Activated T-helper 17 cell treated with anti-CD3 and anti-CD28 coated beads, Interleukin-2, amount 50 U/mL, for 72 hours (primary cell): Measurements from ENCODE around the gene CCL25. TPM values are rescaled to one million over a fixed set of nuclear protein-coding genes. Genes with fewer than 3 reads are reported as not detected.
"Not testable (repeated sequence)": the region's sequence is repeated elsewhere in the genome, so short reads cannot be mapped to it uniquely, and the experiment has no call there.

Experiments
- ATAC-seq: fragments of 150-1000 bp; cut with Tn5 transposase; replicated peaks from 2 replicates; pipeline ENCODE4 v1.10.0; 2021; ENCODE audit warnings: mild to moderate bottlenecking, moderate library complexity
- H3K27ac Mint-ChIP-seq: one replicate; pipeline ENCODE4 v1.8.0; 2022; ENCODE audit warnings: mixed read lengths
- H3K27me3 Mint-ChIP-seq: one replicate; pipeline ENCODE4 v1.8.0; 2022; ENCODE audit warnings: mixed read lengths
- H3K36me3 Mint-ChIP-seq: one replicate; pipeline ENCODE4 v1.8.0; 2022; ENCODE audit warnings: low read depth, mild to moderate bottlenecking, mixed read lengths
- H3K4me1 Mint-ChIP-seq: one replicate; pipeline ENCODE4 v1.8.0; 2022; ENCODE audit warnings: mixed read lengths
- H3K4me3 Mint-ChIP-seq: one replicate; pipeline ENCODE4 v1.8.0; 2022; ENCODE audit warnings: mild to moderate bottlenecking, mixed read lengths
- H3K9me3 Mint-ChIP-seq: one replicate; pipeline ENCODE4 v1.8.0; 2022; ENCODE audit warnings: mixed read lengths
- total RNA-seq, 2 donors: library from RNA; stranded (reverse); gene quantifications; one replicate each; pipeline ENCODE4 v1.2.3, GENCODE V29; 2022

Gene CCL25
- under 1 TPM in 1 of 2 donors, not detected in 1; 0.48 TPM for total RNA-seq

GRCh38 chr19:8052464-8052859 is at the start of gene CCL25:
TSS of gene CCL25 (plus strand) at chr19:8052760. CDS start at chr19:8053050, 290 bp downstream.
- ATAC-seq = no peak
- peaks cover 3% of the 10 kb centered on the region for H3K27me3 Mint-ChIP-seq
- no peaks in the 10 kb centered on the region for H3K4me1 Mint-ChIP-seq
- H3K27ac Mint-ChIP-seq = peak within 1 kb of the TSS; percentile 80
- no peaks in the 10 kb centered on the region for H3K36me3 Mint-ChIP-seq
- H3K9me3 Mint-ChIP-seq = no peaks in the 10 kb centered on the region
- peak within 1 kb of the TSS; percentile 28 for H3K4me3 Mint-ChIP-seq

GRCh38 chr19:8004001-8004400 is 48.6 kb upstream of the CCL25 start:
- Mint-ChIP-seq H3K4me1 (peaks cover 35% of the 10 kb centered on the region), H3K4me3 (peak overlapping the region; percentile 82), H3K9me3 (no peaks in the 10 kb centered on the region), H3K27ac (peak overlapping the region; percentile 71), H3K27me3 (no peaks in the 10 kb centered on the region), H3K36me3 (peaks cover 17% of the 10 kb centered on the region)
- no peak for ATAC-seq

- no peaks in the 10 kb centered on the region for H3K27me3 Mint-ChIP-seq
- H3K27ac Mint-ChIP-seq = peak overlapping the region; percentile 71
- H3K36me3 Mint-ChIP-seq = peaks cover 17% of the 10 kb centered on the region
- H3K9me3 Mint-ChIP-seq = no peaks in the 10 kb centered on the region
- ATAC-seq = peak; percentile 20
- peaks cover 32% of the 10 kb centered on the region for H3K4me1 Mint-ChIP-seq
- peak overlapping the region; percentile 82 for H3K4me3 Mint-ChIP-seq
These were observed 47.6 kb upstream of the CCL25 start for GRCh38 chr19:8004723-8005513.

- Mint-ChIP-seq H3K27ac (peak within 1 kb of the TSS; percentile 71), H3K9me3 (no peaks in the 10 kb centered on the region), H3K4me3 (peak within 1 kb of the TSS; percentile 82), H3K36me3 (peaks cover 17% of the 10 kb centered on the region), H3K27me3 (no peaks in the 10 kb centered on the region), H3K4me1 (peaks cover 32% of the 10 kb centered on the region)
- ATAC-seq = peak; percentile 95
These were observed 46.9 kb upstream of the CCL25 start, which contains the start of gene ELAVL1 for GRCh38 chr19:8005534-8006256. TSS of gene ELAVL1 (minus strand) at chr19:8005641. CDS start at chr19:7991815, 13,826 bp downstream.

GRCh38 chr19:8017808-8018207 is 34.8 kb upstream of the CCL25 start:
- H3K4me1 Mint-ChIP-seq = peaks cover 5% of the 10 kb centered on the region
- no peak overlapping the region for H3K27ac Mint-ChIP-seq
- H3K36me3 Mint-ChIP-seq = no peaks in the 10 kb centered on the region

GRCh38 chr19:8020681-8021080 is 31.9 kb upstream of the CCL25 start:
- H3K36me3 Mint-ChIP-seq = no peaks in the 10 kb centered on the region
- no peak overlapping the region for H3K27ac Mint-ChIP-seq
- H3K4me3 Mint-ChIP-seq = no peak overlapping the region
- peaks cover 5% of the 10 kb centered on the region for H3K4me1 Mint-ChIP-seq
- no peaks in the 10 kb centered on the region for H3K27me3 Mint-ChIP-seq
- ATAC-seq = no peak
- H3K9me3 Mint-ChIP-seq = no peaks in the 10 kb centered on the region

More at GRCh38 chr19:8017808-8018207, 34.8 kb upstream of the CCL25 start:
- ATAC-seq = peak; percentile 80
- no peaks in the 10 kb centered on the region for H3K9me3 Mint-ChIP-seq
- H3K4me3 Mint-ChIP-seq = no peak overlapping the region
- H3K27me3 Mint-ChIP-seq = no peaks in the 10 kb centered on the region

GRCh38 chr19:8021374-8021773 is 31.2 kb upstream of the CCL25 start:
- H3K36me3 Mint-ChIP-seq = no peaks in the 10 kb centered on the region

GRCh38 chr19:8022275-8022674 is 30.3 kb upstream of the CCL25 start:
- Mint-ChIP-seq H3K9me3 (no peaks in the 10 kb centered on the region), H3K4me3 (no peak overlapping the region), H3K27ac (no peak overlapping the region), H3K4me1 (peaks cover 3% of the 10 kb centered on the region), H3K27me3 (no peaks in the 10 kb centered on the region), H3K36me3 (no peaks in the 10 kb centered on the region)
- ATAC-seq = no peak

More at GRCh38 chr19:8021374-8021773, 31.2 kb upstream of the CCL25 start:
- no peaks in the 10 kb centered on the region for H3K27me3 Mint-ChIP-seq
- no peaks in the 10 kb centered on the region for H3K9me3 Mint-ChIP-seq
- no peak for ATAC-seq
- H3K4me1 Mint-ChIP-seq = peaks cover 5% of the 10 kb centered on the region
- no peak overlapping the region for H3K4me3 Mint-ChIP-seq
- H3K27ac Mint-ChIP-seq = no peak overlapping the region

GRCh38 chr19:8023371-8023770 is 29.2 kb upstream of the CCL25 start:
- Mint-ChIP-seq H3K9me3 (no peaks in the 10 kb centered on the region), H3K27me3 (no peaks in the 10 kb centered on the region), H3K27ac (no peak overlapping the region), H3K36me3 (no peaks in the 10 kb centered on the region), H3K4me3 (no peak overlapping the region), H3K4me1 (no peaks in the 10 kb centered on the region)
- no peak for ATAC-seq

GRCh38 chr19:8024256-8024655 is 28.3 kb upstream of the CCL25 start:
- not testable (repeated sequence) for H3K27me3 Mint-ChIP-seq, H3K4me3 Mint-ChIP-seq, H3K36me3 Mint-ChIP-seq

GRCh38 chr19:8025316-8025715 is 27.2 kb upstream of the CCL25 start:
- Mint-ChIP-seq H3K9me3 (no peaks in the 10 kb centered on the region), H3K27ac (no peak overlapping the region)

More at GRCh38 chr19:8024256-8024655, 28.3 kb upstream of the CCL25 start:
- H3K4me1 Mint-ChIP-seq, H3K27ac Mint-ChIP-seq, H3K9me3 Mint-ChIP-seq, ATAC-seq: not testable (repeated sequence)

GRCh38 chr19:8028951-8029491 is 23.5 kb upstream of the CCL25 start:
- H3K36me3 Mint-ChIP-seq = no peaks in the 10 kb centered on the region
- H3K4me3 Mint-ChIP-seq = no peak overlapping the region
- ATAC-seq = no peak
- no peaks in the 10 kb centered on the region for H3K4me1 Mint-ChIP-seq
- H3K27me3 Mint-ChIP-seq = peaks cover 4% of the 10 kb centered on the region
- H3K9me3 Mint-ChIP-seq = no peaks in the 10 kb centered on the region
- H3K27ac Mint-ChIP-seq = no peak overlapping the region

More at GRCh38 chr19:8025316-8025715, 27.2 kb upstream of the CCL25 start:
- Mint-ChIP-seq H3K4me1 (no peaks in the 10 kb centered on the region), H3K36me3 (no peaks in the 10 kb centered on the region), H3K27me3 (no peaks in the 10 kb centered on the region), H3K4me3 (no peak overlapping the region)
- no peak for ATAC-seq

- Mint-ChIP-seq H3K27ac (no peak overlapping the region), H3K9me3 (no peaks in the 10 kb centered on the region), H3K27me3 (peaks cover 4% of the 10 kb centered on the region), H3K36me3 (no peaks in the 10 kb centered on the region), H3K4me3 (no peak overlapping the region), H3K4me1 (no peaks in the 10 kb centered on the region)
- ATAC-seq = no peak
These were observed 21.6 kb upstream of the CCL25 start for GRCh38 chr19:8030960-8031359.

- H3K4me3 Mint-ChIP-seq, H3K36me3 Mint-ChIP-seq, ATAC-seq: not testable (repeated sequence)
These were observed 19.0 kb upstream of the CCL25 start for GRCh38 chr19:8033287-8034177.

More at GRCh38 chr19:8033287-8034177, 19.0 kb upstream of the CCL25 start:
- not testable (repeated sequence) for H3K27ac Mint-ChIP-seq, H3K9me3 Mint-ChIP-seq, H3K4me1 Mint-ChIP-seq
- H3K27me3 Mint-ChIP-seq = peaks cover 14% of the 10 kb centered on the region
